Bronchial smooth muscle cell (primary cell): ENCODE results near the gene PID1. TPM values are rescaled to one million over a fixed set of nuclear protein-coding genes. Genes with fewer than 3 reads are reported as not detected.

ENCODE experiments used
- total RNA-seq: library from RNA; depleted of rRNA; stranded (reverse); fragments of >200 nt; gene quantifications from 2 replicates; pipeline ENCODE4 v1.2.1, GENCODE V29; 2014

The PID1 gene
- 38.8 and 47.7 TPM in 2 replicates for total RNA-seq

GRCh38 chr2:229270551-229271410 lies at the start of gene PID1:
TSS of gene PID1 (minus strand) at chr2:229271287. CDS start at chr2:229271043, 244 bp downstream.

